CD4-positive, alpha-beta T cell treated with Interleukin-4 for 1 hour (primary cell): Measurements from ENCODE around the gene TMEM106A.
"Not testable (repeated sequence)": the region's sequence is repeated elsewhere in the genome, so short reads cannot be mapped to it uniquely, and the experiment has no call there.

ENCODE experiments used
- DNase-seq, 2 donors: peaks; one replicate each; pipeline ENCODE4 v3.0.0-alpha.2; 2020 to 2022

The TMEM106A gene, protein sequence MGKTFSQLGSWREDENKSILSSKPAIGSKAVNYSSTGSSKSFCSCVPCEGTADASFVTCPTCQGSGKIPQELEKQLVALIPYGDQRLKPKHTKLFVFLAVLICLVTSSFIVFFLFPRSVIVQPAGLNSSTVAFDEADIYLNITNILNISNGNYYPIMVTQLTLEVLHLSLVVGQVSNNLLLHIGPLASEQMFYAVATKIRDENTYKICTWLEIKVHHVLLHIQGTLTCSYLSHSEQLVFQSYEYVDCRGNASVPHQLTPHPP

DNA sequence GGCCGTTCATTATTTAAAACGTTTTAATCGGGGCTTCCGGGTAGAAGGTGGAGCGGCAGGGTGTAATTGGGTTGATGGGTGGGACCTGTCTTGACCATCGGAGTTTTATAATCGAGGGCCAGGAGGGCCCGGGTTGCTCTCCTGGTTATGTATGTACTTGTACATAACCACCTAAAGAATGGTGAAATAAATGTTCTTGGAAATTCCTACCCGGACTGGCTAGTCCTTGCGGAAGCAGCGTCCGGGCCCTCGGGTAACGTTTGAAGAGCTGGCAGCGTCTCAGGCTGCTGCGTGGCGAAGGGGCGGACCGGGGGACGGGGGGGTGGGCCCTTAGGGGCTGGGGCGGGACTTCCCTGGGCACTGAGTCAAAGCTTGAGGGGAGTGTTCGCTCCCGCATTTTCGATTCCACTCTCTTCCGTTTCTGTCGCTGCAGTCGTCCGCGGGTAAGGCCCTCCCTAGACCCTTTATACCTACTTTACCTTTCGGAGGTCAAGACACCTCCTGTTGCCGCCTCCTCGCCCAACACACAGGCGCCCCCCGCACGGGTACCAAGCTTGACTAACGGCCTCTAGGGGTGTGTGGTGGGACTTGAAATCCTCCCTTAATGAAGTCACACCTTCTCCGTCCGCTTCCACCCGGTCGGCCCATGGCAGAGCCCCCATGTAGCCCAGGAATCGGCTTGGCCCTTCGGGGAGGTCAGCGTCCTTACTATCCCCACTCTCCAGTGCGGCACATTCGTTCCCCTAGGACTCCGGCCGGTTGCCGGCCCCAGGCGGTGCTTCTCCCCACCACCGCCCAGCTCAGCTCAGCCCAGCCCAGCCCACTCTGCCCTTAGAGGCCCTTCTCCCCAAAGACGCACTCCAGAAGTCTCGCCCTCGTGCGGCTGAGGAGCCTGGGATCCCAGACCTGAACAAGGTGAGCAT, at the start of gene TMEM106A:
Gene TMEM106A (plus strand): TSS at position 396 of the 923 bp plus-strand sequence. CDS start 1,167 bp downstream, outside the sequence.
- DNase-seq, result peak; percentile 75 to 78

DNA sequence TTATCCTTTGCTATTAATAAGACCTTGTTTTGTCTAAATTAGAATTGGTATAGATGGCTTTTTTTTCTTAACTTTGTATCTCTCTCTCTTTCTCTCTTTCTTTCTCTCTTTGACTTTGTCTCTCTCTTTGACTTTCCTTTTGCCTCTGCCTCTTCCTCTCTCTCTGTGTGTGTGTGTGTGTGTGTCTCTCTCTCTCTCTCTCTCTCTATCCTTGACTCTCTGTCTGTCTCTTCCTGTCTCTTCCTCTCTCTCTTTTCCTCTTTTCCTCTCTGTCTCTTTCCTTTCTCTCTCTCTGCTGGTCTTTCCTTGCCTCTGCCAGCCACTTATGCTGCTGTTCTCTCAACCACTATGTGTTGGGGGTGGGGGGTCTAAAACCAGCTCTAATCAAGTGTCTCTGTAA, 45.7 kb upstream of the TMEM106A start:
- DNase-seq, result not testable (repeated sequence)

DNA sequence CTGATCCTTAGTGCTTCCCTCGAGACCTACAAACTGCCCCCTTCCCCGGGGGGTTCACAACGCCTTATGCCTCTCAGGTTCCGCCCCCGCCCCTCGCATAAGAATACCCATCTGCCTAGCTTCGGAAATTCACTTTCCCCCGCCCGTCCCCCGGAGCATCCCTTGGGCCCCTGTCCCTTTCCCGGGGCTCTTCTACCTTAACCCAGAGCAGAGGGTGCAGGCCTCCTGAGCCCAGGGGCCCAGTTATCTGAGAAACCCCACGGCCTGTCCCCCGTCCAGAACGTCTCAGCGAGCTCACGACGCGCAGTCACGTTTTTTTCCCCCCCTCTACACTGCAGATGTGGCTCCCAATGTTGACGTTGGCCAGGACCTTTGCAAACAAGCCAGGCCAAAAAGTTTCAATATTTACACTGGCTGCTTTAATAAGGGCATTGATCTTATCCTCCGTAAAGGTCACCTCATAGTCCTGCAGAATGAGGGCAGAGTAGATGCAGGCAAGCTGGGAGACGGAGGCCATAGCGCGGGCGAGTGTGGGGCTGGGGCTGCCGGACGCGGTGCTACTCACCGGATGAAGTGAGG, 42.0 kb upstream of the TMEM106A start:
- DNase-seq, result no peak

DNA sequence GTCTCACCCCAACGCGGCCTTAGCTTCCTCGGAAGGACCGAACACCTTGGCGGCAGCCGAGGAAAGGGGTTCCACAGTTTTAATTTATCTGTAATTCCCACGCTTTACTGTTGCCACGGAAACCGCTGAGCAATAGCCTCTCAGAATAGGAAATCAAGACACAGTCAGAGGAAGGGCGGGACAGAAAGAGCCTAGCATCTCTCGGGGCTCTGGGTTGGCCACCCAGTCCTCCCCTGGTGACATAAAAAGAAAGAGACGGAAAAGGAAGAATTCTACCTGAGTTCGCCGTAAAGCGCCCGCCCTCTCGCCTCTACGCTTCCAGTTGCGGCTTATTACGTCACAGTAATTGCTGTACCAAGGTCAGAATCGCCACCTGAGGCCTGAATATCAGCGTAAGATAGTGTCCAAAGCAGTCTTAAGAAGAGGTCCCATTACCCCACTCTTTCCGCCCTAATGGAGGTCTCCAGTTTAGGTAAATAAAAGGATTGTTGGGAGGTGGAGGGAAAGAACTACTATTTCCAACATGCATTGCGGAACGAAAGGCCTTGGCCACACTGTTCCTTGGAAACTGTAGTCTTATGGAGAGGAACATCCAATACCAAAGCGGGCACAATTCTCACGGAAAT, 41.4 kb upstream of the TMEM106A start:
- DNase-seq, result peak; percentile 96 to 97

DNA sequence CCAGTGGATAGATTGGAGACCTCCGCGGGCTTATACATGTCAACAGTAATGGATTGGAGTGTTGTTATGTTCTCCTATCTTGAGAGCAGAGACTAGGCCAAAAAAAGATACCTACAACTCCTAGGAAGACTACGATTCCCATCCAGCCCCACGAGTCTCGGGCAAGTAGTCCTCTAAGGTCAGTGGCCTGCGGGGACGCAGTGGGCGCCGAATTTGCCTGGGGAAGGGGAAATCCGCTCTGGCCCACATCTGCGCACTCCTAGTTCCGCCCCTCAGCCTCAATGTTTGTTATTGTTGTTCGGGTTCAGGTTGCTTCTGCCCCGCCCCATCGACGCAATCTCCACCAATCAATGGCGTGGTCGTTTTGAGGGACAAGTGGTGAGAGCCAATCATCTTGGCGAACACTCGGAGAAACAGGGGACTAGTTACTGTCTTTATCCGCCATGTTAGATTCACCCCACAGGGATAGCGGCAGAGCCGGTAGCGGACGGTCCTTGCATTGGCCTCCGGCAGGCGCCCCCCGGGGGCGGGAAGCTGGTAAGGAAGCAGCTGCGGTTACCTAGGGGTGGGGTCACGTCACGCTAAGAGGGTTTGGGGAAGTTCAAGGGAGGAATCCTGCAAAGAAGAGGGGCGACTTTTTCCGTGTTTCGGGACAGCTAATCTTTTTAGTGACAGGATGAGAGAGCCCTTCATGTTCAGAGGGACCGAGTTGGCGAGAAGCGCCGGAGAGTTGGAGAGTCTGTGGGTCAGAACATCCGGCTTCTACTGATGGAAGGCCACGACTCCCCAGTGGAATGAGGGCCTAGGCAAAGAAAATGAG, 40.7 kb upstream of the TMEM106A start, which contains the start of gene NBR1:
Gene NBR1 (plus strand): TSS at position 449 of the 820 bp plus-strand sequence. CDS start 4,586 bp downstream, outside the sequence.
- peak; percentile 99 for DNase-seq

DNA sequence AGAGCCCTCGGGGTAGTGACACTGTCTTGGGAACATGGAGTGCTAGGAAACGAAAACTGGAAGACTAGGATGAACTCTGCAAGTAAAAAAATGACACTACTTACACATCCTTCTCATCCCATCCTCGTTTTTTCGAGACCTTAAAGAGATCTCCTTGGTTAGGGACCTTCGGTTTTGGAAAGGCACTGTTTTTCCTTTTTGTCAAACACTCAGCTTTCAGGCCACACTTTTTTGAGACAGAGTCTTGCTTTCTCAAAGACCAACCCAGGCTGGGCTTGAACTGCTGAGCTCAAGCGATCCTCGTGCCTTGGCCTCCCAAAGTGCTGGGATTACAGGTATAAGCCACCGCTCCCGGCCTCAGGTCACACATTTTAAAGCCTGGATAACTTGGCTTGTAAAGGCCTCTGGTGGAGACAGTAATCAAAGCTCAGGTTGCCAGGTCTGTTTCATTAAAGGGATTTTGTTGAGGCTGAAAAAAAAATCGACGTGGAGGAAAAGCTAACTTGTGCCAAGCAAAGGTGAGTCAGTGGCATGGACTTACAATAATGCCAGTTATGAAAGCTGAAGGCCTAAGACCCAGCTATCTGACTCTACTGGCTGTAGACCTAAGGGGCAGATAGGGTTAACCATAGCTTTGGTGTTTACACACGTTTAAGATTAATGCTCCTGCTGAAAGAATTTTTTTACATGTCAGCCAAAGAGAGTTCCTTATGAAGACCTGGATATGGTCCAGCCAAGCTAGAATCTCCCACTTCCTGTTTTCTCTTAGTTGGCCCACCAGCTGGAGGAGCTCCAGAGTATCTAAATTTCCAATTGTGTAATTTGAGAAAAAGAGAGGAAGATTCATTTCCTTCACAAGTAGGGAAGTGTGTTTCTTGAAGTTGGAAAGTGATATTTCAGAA, 39.8 kb upstream of the TMEM106A start:
- DNase-seq, result peak; percentile 32 to 38

DNA sequence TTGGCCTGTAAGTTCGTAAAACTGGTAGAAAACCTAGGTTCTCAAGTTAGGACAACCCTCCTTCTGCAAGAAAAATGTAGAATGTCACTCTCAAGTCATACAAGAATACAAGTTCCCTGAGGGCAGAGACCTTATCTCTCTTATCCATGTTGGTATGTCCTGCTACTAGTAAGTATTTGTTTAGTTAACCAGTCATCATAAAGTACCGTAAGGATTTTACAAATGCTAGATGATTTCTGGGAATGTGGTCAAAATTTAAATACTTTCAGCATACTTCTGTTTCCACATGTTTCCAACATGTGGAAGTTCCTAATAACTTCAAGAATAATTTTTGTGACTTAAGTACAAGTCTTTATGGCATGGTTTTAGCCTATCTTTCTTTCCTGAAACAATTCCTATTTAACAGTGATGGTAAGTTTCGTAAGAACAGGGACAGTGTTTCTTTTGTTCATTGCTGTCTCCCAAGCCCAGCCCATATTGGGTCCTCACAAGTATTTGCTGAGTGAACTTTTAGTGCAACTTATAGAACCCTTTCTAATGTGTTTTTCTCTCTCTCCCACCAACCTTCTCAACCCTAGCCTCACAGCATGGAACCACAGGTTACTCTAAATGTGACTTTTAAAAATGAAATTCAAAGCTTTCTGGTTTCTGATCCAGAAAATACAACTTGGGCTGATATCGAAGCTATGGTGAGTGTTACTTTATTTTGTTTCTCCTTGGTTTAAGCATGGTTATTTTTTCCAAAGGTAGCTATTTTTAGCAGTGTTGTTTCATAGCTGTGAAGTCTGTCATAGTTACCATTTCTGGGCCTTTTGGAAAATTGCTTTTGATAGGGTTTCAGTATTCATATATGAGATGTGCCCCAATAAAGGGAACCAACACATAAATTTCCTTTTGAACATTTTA, 36.2 kb upstream of the TMEM106A start:
- DNase-seq, result no peak

DNA sequence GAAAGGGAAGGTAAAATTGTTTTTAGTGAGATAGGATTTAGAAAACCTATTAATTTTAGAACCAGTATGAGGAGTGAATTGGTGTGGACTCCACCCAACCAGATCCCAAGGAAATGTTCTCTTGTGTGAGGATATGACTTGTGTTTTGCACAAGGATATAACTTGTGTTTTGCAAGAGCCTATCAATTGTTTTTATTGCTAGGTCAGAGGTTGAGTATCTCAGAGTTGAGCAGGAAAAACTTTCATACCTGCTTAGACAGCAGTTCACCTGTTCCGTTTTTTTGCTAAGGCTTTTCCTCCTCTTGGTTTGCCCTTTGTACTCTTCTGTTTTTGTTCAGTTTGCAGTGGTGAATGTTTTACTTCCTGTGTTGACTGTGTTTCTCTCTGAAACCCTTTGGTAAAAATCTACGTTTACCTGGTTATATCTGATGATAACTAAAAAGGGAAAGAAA, 35.5 kb upstream of the TMEM106A start:
- no peak for DNase-seq

DNA sequence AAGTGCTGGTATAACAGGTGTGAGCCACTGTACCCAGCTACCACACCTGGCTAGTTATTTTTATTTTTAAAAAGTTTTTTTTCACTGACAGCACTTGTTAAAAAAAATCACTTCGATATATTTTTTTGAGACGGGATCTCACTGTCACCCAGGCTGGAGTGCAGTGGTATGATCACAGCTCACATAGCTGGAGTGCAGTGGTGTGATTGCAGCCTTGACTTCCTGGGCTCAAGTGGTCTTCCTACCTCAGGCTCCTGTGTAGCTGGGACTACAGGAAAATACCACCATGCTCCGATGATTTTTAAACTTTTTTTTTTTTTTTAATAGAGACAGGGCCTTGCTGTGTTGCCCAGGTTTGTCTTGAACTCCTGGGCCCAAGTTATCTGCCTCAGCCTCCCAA, 27.8 kb upstream of the TMEM106A start:
- DNase-seq, result no peak

DNA sequence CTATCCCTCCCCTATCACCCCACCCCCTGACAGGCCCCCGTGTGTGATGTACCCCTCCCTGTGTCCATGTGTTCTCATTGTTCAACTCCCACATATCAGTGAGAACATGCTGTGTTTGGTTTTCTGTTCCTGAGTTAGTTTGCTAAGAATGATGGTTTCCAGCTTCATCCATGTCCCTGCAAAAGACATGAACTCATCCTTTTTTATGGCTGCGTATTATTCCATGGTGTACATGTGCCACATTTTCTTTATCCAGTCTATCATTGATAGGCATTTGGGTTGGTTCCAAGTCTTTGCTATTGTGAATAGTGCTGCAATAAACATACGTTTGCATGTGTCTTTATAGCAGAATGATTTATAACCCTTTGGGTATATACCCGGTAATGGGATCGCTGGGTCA, 25.0 kb upstream of the TMEM106A start:
- not testable (repeated sequence) for DNase-seq

DNA sequence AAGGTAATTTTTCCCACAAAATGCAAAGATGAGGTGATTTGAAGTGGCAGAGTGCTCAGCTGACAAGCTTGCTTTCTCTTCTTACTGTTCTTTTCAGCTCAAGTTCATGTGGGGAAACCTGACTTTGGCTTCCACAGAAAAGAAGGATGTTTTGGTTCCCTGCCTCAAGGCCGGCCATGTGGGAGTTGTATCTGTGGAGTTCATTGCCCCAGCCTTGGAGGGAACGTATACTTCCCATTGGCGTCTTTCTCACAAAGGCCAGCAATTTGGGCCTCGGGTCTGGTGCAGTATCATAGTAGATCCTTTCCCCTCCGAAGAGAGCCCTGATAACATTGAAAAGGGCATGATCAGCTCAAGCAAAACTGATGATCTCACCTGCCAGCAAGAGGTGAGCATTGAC, 18.4 kb upstream of the TMEM106A start:
- DNase-seq, result no peak

DNA sequence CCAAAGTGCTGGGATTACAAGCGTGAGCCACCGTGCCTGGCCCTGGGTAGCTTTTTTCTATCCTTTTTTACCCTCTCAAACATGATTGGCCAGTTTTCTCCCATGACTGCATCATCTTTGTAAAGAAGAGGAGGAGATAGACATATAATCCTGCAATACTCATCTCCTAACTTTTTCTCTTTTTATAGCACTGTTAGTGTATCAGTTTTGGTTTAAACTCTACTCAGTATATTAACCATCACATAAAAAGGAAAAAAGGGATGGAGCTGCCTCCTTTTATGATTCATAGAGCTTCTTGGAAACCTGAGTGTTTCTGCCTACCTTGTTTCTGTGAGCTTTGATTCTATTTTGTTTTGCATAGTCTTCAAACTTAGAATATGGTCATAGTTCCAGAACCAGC, 12.0 kb upstream of the TMEM106A start:
- DNase-seq, result no peak

DNA sequence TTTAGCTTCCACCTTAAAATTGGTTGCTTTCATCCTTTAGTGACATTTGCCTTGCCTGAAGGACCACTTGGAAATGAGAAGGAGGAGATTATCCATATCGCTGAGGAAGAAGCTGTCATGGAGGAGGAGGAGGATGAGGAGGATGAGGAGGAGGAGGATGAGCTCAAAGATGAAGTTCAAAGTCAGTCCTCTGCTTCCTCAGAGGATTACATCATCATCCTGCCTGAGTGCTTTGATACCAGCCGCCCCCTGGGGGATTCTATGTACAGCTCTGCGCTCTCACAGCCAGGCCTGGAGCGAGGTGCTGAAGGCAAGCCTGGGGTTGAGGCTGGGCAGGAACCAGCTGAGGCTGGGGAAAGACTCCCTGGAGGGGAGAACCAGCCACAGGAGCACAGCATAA, 11.5 kb upstream of the TMEM106A start:
- no peak for DNase-seq

DNA sequence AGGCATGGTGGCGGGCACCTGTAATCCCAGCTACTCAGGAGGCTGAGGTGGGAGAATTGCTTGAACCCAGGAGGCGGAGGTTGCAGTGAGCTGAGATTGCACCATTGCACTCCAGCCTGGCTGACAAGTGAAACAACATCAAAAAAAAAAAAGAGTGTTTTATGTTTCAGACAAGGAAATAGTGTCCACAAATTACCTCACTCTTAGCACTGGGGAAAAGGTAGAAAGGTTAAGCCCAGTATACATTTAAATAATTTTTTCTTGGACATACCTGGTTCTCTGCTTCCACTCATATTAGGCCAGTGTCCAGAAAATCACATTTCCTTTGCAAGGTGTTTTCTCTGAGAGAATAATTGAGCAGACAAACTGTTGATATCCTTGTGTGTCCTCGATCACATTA, 8.7 kb upstream of the TMEM106A start:
- DNase-seq, result not testable (repeated sequence)

DNA sequence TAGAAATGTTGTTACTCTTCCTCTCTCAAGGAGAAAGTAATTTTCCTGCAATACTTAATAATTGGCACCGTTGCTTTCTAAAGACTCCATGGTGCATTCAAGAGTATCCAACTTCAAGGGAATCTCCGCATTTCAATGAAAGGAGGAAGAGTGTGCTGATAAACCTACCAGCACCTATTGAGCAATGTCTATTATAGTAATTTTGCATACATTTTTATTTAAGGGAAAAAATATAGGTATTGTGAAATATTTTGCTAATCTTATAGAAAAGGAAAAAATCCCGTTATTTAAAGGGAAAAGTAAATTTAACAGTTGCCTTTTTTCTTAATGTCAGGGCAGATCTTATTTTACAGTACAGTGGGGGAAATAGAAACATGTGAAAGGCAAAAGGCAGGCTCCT, 1.1 kb upstream of the TMEM106A start:
- DNase-seq, result no peak

DNA sequence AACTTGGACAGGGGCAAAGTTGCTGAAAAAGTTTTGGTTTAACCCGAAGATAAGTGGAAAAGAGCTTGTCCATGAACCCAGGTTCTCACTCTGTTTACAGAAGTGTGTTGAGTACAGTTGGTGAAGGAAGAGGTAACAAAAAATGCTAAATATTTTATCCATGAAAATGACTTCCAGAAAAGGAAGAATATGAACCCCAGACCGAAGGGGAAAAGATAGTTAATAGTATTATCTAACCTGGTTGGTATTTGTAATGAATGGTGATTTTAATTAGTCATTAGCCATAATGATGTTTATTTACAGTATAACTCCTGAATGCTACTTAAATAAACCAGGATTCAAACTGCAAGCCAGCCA, 574 bp upstream of the TMEM106A start:
- DNase-seq, result no peak

DNA sequence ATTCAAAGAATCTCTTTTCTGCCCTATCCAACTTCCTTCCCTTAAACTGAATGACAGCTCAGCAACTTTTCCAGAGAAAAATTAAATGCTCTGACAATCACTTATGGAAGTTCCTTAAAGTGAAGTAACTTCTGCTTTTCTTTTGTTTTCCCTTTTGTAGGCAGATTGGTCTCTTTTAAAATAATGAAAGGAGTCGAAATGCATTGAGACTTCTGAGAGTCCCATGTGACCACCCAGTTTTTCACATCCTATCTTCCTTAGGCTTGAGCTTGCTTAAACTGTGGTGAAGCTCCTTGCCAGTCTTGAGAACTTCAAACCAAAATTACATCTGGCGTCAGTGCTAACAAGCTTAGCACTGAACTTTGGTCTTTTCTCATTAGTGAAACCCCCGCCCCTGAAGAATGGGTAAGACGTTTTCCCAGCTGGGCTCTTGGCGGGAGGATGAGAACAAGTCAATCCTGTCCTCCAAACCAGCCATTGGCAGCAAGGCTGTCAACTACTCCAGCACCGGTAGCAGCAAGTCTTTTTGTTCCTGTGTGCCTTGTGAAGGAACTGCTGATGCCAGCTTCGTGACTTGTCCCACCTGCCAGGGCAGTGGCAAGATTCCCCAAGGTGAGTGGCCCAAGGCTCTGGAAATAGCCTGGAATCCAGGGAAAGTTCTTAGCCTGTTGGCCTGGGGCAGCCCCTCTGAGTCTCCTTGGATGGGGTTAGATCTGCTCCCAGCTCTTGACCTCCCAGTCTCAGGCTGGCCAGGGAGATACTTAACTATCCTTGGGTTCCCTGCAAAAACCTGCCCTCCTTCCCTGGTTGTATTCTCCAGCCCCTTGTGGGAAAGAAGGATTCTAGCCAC, 1.2 kb downstream of the TMEM106A start:
- DNase-seq, result no peak

DNA sequence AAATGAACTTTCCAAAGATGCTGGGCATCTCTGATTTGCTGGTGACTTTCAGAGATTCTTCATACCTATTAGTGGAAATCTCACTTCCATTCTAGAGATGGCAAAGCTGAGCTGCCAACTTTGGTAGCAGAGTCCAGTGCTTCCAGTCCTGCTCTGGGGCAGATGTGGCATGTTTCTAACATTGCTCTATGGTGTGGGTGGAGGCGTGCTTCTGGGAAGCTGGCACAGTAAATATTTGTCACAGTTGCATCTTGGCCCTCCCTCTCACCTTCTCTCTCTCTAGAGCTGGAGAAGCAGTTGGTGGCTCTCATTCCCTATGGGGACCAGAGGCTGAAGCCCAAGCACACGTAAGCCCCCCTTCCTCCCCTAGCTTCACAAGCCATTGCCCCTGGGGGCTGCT, 1.9 kb downstream of the TMEM106A start:
- no peak for DNase-seq

DNA sequence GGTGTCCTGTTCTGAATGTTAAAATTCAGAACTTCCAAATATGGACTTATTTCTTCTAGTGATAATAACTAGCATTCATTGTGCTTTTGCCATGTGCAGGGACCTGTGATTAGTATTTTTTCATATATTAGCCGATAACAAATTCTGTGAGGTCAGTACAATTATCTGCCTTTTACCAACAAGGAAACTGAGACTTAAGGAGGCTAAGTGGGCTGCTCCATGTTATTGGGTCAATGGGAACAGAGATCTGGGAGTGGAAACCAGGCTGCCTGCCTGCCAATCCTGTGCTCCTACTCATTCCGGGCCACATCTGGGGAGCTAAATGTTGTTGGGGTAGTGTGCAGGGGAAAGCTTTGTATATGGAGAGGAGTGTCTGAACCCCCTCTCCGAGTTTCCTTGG, 3.7 kb downstream of the TMEM106A start:
- DNase-seq, result no peak
